Measurements from ENCODE around the gene C10orf88.

GRCh38 chr10:122980209-122981065 lies 26.4 kb upstream of the C10orf88 start, which contains the start of gene PSTK:
- TF ChIP-seq CTCF (IDR thresholded peaks at IDR 0.05) = peak; percentile 88 to 99 (median 97)
- TF ChIP-seq POLR2A (IDR thresholded peaks at IDR 0.05) = peak; percentile 66 to 90 (median 84)
